Measurements from ENCODE around the gene CHCHD6.

CHCHD6 gene

GRCh38 chr3:126985132-126985985 lies 281.3 kb downstream of the CHCHD6 start:
- no peak for DNase-seq

- no peak for DNase-seq
These were observed 282.0 kb downstream of the CHCHD6 start for GRCh38 chr3:126986001-126986400.

- no peak for DNase-seq
These were observed 283.1 kb downstream of the CHCHD6 start for GRCh38 chr3:126987129-126987528.

- DNase-seq: no peak
These were observed 283.6 kb downstream of the CHCHD6 start for GRCh38 chr3:126987596-126987995.

- no peak for DNase-seq
These were observed 284.5 kb downstream of the CHCHD6 start for GRCh38 chr3:126988451-126989021.

GRCh38 chr3:126989316-126990023 lies 285.4 kb downstream of the CHCHD6 start:
- DNase-seq: no peak

GRCh38 chr3:126990024-126990700 lies 286.1 kb downstream of the CHCHD6 start:
- DNase-seq: no peak

- DNase-seq: no peak
These were observed 286.9 kb downstream of the CHCHD6 start for GRCh38 chr3:126990890-126991289.

GRCh38 chr3:126991366-126992200 lies 287.5 kb downstream of the CHCHD6 start:
- no peak for DNase-seq

GRCh38 chr3:126992216-126992615 lies 288.2 kb downstream of the CHCHD6 start:
- DNase-seq: no peak

GRCh38 chr3:126992776-126993175 lies 288.7 kb downstream of the CHCHD6 start:
- no peak for DNase-seq

GRCh38 chr3:126993436-126993835 lies 289.4 kb downstream of the CHCHD6 start:
- DNase-seq: no peak

GRCh38 chr3:126994661-126995245 lies 290.7 kb downstream of the CHCHD6 start:
- DNase-seq: no peak

- no peak for DNase-seq
These were observed 291.3 kb downstream of the CHCHD6 start for GRCh38 chr3:126995254-126995780.

GRCh38 chr3:126995926-126996512 lies 292.0 kb downstream of the CHCHD6 start:
- no peak for DNase-seq

GRCh38 chr3:126996905-126997304 lies 292.9 kb downstream of the CHCHD6 start:
- no peak for DNase-seq

GRCh38 chr3:126997455-126998038 lies 293.5 kb downstream of the CHCHD6 start:
- no peak for DNase-seq

- no peak for DNase-seq
These were observed 294.3 kb downstream of the CHCHD6 start for GRCh38 chr3:126998320-126998719.

GRCh38 chr3:126998728-126999127 lies 294.7 kb downstream of the CHCHD6 start:
- no peak for DNase-seq

GRCh38 chr3:126999383-126999782 lies 295.3 kb downstream of the CHCHD6 start:
- no peak for DNase-seq

GRCh38 chr3:127000119-127000518 lies 296.1 kb downstream of the CHCHD6 start:
- no peak for DNase-seq

Data from CD4-positive, alpha-beta T cell treated with Interleukin-17A for 1 hour (primary cell).